GM12892 (cell line): ENCODE results near the gene PRICKLE1.

Experiments
- POLR2A ChIP-seq: IDR thresholded peaks from 2 replicates; pipeline ENCODE4 v1.6.1; 2011; ENCODE audit warnings: low read depth, low read length, control low read depth
- TAF1 ChIP-seq: IDR thresholded peaks from 2 replicates; pipeline ENCODE4 v1.6.1; 2011; ENCODE audit warnings: low read depth, mild to moderate bottlenecking, control low read depth, low read length, borderline replicate concordance

- TF ChIP-seq TAF1 = no peak
- TF ChIP-seq POLR2A = no peak
These were observed 106.1 kb downstream of the PRICKLE1 start for GRCh38 chr12:42483521-42483790.
